Measurements from ENCODE around the gene IL4R. TPM values are rescaled to one million over a fixed set of nuclear protein-coding genes. Genes with fewer than 3 reads are reported as not detected.

IL4R gene
- total and polyA plus RNA-seq, 3 donors from 2014 or later = 41.4 to 70.7 (median 68.6) TPM

DNA sequence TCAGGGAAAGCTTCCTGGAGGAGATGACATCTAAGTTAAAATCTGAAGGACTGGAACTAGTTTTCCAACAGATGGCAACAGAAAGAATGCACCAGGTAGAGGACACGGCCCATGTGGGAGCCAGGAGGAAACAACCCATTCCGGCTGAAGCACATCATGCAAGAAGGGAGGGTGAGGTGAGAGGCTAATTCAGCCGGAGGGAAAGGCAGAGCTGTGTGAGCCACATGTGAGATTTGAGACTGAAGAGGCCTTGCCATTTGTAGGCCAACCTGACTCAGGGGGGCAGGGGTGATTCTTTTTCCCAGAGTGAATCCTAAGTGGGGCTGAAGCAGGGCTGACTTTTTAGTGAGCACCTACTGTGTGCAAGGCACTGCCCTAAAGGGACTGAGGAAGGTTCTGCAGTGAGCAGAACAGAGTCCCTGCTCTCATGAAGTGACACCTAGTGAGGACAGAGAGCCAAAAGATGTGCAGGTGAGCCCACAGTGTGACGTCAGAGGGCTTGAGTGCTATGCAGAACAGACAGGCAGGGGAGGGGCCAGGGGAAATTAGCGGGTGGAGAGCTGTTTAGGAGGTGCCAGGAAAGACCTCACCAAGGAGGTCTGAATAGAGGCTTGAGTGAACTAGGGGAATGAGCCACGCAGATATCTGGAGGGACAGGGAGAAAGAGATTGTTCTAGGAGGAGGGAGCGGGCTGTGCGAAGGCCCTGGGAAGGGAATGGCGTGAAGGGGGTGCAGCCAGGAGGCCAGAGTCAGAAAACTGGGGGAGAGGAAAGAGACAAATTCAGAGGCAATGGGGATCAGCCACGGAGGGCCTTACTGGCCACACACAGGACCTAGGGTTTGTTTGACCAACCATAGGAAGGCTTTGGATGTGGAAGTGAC lies 68.4 kb downstream of the IL4R start:
- Histone ChIP-seq H3K4me1 (no peaks in the 10 kb centered on the region), H3K27me3 (no peaks in the 10 kb centered on the region), H3K27ac (no peak overlapping the region), H3K36me3 (ENCODE audit: low read depth, missing control alignments) (no peaks in the 10 kb centered on the region), H3K4me3 (no peak overlapping the region), H3K9me3 (no peaks in the 10 kb centered on the region)
- intact Hi-C loops (cut with DNase I; ENCODE audit: low total_unique reads) = no loop called here
- DNase-seq = no peak
- TF ChIP-seq, protein P1, sequence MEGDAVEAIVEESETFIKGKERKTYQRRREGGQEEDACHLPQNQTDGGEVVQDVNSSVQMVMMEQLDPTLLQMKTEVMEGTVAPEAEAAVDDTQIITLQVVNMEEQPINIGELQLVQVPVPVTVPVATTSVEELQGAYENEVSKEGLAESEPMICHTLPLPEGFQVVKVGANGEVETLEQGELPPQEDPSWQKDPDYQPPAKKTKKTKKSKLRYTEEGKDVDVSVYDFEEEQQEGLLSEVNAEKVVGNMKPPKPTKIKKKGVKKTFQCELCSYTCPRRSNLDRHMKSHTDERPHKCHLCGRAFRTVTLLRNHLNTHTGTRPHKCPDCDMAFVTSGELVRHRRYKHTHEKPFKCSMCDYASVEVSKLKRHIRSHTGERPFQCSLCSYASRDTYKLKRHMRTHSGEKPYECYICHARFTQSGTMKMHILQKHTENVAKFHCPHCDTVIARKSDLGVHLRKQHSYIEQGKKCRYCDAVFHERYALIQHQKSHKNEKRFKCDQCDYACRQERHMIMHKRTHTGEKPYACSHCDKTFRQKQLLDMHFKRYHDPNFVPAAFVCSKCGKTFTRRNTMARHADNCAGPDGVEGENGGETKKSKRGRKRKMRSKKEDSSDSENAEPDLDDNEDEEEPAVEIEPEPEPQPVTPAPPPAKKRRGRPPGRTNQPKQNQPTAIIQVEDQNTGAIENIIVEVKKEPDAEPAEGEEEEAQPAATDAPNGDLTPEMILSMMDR (IDR thresholded peaks at IDR 0.05) = no peak
- no peak for TF ChIP-seq POLR2A (IDR thresholded peaks at IDR 0.05)
- WGBS, 2 donors = 71 to 77% methylated on average over 10 of the region's 10 CpGs

DNA sequence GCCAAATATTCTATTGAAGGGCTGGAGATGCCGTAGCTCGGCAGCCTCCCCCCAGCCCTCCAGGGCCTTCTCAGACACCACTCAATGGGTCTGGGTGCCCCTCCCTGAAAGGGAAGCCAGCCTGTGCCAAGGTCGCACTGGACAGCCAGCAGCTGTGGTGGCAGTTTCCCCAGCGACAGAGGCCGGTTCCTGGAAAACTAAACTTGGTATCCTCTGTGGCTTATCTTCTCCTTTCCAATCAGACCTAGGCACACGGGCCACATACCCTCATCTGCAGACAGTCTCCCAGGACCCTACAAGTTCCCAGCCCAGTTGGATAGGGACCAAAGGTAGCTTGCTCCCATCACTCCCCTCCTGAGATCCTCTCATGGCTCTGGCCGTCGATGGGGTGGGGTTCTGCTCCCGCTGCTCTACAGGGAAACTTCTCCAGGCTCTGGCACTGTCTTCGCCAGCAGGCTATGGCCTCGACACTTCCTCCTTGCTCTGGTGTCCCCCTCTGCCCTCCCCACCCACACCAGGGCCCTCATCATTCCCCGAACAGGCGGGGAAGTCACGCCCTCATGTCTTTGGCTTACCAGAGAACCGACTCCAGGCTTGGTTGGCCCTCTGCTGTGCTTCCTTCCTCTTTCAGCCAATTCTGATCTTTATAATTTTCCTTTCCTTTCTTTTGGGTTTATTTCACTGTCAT lies 69.9 kb downstream of the IL4R start:
- Histone ChIP-seq H3K4me3 (no peak overlapping the region), H3K36me3 (ENCODE audit: low read depth, missing control alignments) (no peaks in the 10 kb centered on the region), H3K27ac (no peak overlapping the region), H3K4me1 (no peaks in the 10 kb centered on the region), H3K9me3 (no peaks in the 10 kb centered on the region), H3K27me3 (no peaks in the 10 kb centered on the region)
- TF ChIP-seq, protein P1 (IDR thresholded peaks at IDR 0.05) = no peak
- no peak for TF ChIP-seq POLR2A (IDR thresholded peaks at IDR 0.05)
- 70 to 83% methylated on average over 14 to 15 of the region's 15 CpGs for WGBS, 2 donors
- DNase-seq = no peak
- intact Hi-C loops (cut with DNase I; ENCODE audit: low total_unique reads) = no loop called here

DNA sequence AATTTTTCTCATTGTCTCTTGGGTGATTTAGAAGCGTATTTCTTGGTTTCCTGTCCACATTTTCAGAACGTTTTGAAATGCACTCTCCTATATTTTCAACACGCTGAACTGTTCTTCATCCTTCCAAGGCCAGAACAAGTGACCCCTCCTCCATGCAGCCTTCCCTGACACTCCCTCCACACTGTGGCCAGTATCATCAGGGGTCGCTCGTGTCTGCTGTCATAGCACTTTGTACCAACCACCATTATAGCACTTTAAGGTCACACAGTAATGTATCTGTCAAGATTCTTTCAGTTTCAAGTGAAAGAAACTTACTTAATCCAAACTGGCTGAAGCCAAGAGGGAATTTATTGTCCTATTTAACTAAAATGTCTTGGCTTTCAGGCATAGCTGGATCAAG lies 70.7 kb downstream of the IL4R start:
- DNase-seq = no peak
- Histone ChIP-seq H3K27me3 (no peaks in the 10 kb centered on the region), H3K4me3 (no peak overlapping the region), H3K9me3 (no peaks in the 10 kb centered on the region), H3K36me3 (ENCODE audit: low read depth, missing control alignments) (no peaks in the 10 kb centered on the region), H3K4me1 (no peaks in the 10 kb centered on the region), H3K27ac (no peak overlapping the region)
- intact Hi-C loops (cut with DNase I; ENCODE audit: low total_unique reads) = no loop called here
- TF ChIP-seq, protein P1 (IDR thresholded peaks at IDR 0.05) = no peak
- TF ChIP-seq POLR2A (IDR thresholded peaks at IDR 0.05) = no peak
- 78 to 85% methylated on average over 5 of the region's 5 CpGs for WGBS, 2 donors

DNA sequence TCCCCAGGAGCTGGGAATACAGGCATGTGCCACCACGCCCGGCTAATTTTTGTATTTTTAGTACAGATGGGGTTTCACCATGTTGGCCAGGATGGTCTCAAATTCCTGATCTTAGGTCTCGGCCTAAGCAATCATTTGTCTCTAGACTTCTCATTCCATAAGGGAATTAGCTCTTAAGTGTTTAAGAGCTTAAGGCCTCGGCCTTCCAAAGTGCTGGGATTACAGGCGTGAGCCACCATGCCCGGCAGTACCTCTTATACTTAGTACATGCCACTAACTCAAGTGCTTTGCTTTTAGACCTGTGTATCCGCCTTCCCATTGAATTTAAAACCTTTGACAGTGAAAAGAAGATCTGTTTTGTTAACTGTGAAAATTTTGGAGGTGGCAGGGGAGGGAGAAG lies 71.6 kb downstream of the IL4R start:
- DNase-seq = no peak
- WGBS, 2 donors = 89% methylated on average over 7 of the region's 7 CpGs

More for the DNA sequence above, 71.6 kb downstream of the IL4R start:
- intact Hi-C loops (cut with DNase I; ENCODE audit: low total_unique reads) = no loop called here
- H3K4me1 ChIP-seq = no peaks in the 10 kb centered on the region
- TF ChIP-seq POLR2A (IDR thresholded peaks at IDR 0.05) = no peak
- TF ChIP-seq, protein P1 (IDR thresholded peaks at IDR 0.05) = no peak
- no peaks in the 10 kb centered on the region for H3K36me3 ChIP-seq (ENCODE audit: low read depth, missing control alignments)
- H3K27me3 ChIP-seq = no peaks in the 10 kb centered on the region
- H3K27ac ChIP-seq = no peak overlapping the region
- no peak overlapping the region for H3K4me3 ChIP-seq
- H3K9me3 ChIP-seq = no peaks in the 10 kb centered on the region

Measured in testis (tissue), 3 donors.